Measurements from ENCODE around the gene GPR4. TPM values are rescaled to one million over a fixed set of nuclear protein-coding genes. Genes with fewer than 3 reads are reported as not detected.
"Not testable (repeated sequence)": the region's sequence is repeated elsewhere in the genome, so short reads cannot be mapped to it uniquely, and the experiment has no call there.

The GPR4 gene
- total RNA-seq, 1 donor from 2014 or later, result not detected

GRCh38 chr19:45628219-45628618, 26.2 kb upstream of the GPR4 start:
- intact Hi-C loops (cut with micrococcal nuclease), result not testable (repeated sequence)

GRCh38 chr19:45623984-45624383, 22.0 kb upstream of the GPR4 start:
- intact Hi-C loops (cut with micrococcal nuclease), result no loop called here

GRCh38 chr19:45621976-45622503, 20.0 kb upstream of the GPR4 start:
- intact Hi-C loops (cut with micrococcal nuclease), result no loop called here

- intact Hi-C loops (cut with micrococcal nuclease), result no loop called here
Measured at GRCh38 chr19:45621389-45621788, 19.4 kb upstream of the GPR4 start.

GRCh38 chr19:45616704-45617017, 14.6 kb upstream of the GPR4 start:
- intact Hi-C loops (cut with micrococcal nuclease), result loop anchor here (2.0 kb wide), 1 partner anchor 22 kb away; the partner anchor contains the start of gene EML2

- intact Hi-C loops (cut with micrococcal nuclease), result loop anchor here (2.0 kb wide), 1 partner anchor 23 kb away; the partner anchor contains the start of gene EML2
Measured at GRCh38 chr19:45615795-45616703, 14.0 kb upstream of the GPR4 start.

- intact Hi-C loops (cut with micrococcal nuclease), result not testable (repeated sequence)
Measured at GRCh38 chr19:45615056-45615455, 13.0 kb upstream of the GPR4 start.

GRCh38 chr19:45613926-45614725, 12.1 kb upstream of the GPR4 start:
- intact Hi-C loops (cut with micrococcal nuclease), result no loop called here

- intact Hi-C loops (cut with micrococcal nuclease), result no loop called here
Measured at GRCh38 chr19:45608948-45609347, 6.9 kb upstream of the GPR4 start.

- intact Hi-C loops (cut with micrococcal nuclease), result loop anchor here (1.0 kb wide), 2 partner anchors 36 to 74 kb away; no protein-coding TSS in a partner anchor
Measured at GRCh38 chr19:45607071-45608029, 5.3 kb upstream of the GPR4 start.

GRCh38 chr19:45601115-45601514, 897 bp downstream of the GPR4 start:
- intact Hi-C loops (cut with micrococcal nuclease), result no loop called here

GRCh38 chr19:45600340-45600885, 1.6 kb downstream of the GPR4 start:
- intact Hi-C loops (cut with micrococcal nuclease), result no loop called here

GRCh38 chr19:45599286-45599685, 2.7 kb downstream of the GPR4 start:
- intact Hi-C loops (cut with micrococcal nuclease), result no loop called here

GRCh38 chr19:45598267-45599001, 3.6 kb downstream of the GPR4 start:
- intact Hi-C loops (cut with micrococcal nuclease), result no loop called here

- intact Hi-C loops (cut with micrococcal nuclease), result no loop called here
Measured at GRCh38 chr19:45597425-45598111, 4.4 kb downstream of the GPR4 start.

- intact Hi-C loops (cut with micrococcal nuclease), result no loop called here
Measured at GRCh38 chr19:45595814-45596213, 6.2 kb downstream of the GPR4 start.

- intact Hi-C loops (cut with micrococcal nuclease), result no loop called here
Measured at GRCh38 chr19:45593520-45593919, 8.5 kb downstream of the GPR4 start.

GRCh38 chr19:45592366-45592765, 9.6 kb downstream of the GPR4 start:
- intact Hi-C loops (cut with micrococcal nuclease), result no loop called here

GRCh38 chr19:45591638-45592005, 10.4 kb downstream of the GPR4 start:
- intact Hi-C loops (cut with micrococcal nuclease), result no loop called here

Data from T-helper 2 cell treated with Interferon-gamma antibody and Interleukin-4, amounts not matched to agents 100 ng/mL and 5 ng/mL, for 36 hours (primary cell).